ENCODE data around the gene ILRUN. TPM values are rescaled to one million over a fixed set of nuclear protein-coding genes. Genes with fewer than 3 reads are reported as not detected.

Gene ILRUN
- total and polyA plus RNA-seq, 2 donors (not counting 1 experiment from before 2014, with no cell fraction given) = 30.1 to 71.3 TPM

GRCh38 chr6:34671801-34672656 lies 24.5 kb downstream of the ILRUN start:
- H3K27ac ChIP-seq (ENCODE audit: low read length in 2 of 2) = peak overlapping the region; percentile 96 to 98
- 0% methylated on average over 1 of the region's 8 CpGs for WGBS (ENCODE audit: insufficient coverage)
- H3K36me3 ChIP-seq (replicated peaks in 1 of 2; ENCODE audit: control extremely low read depth in 1 of 2, control insufficient read depth in 1 of 2, extremely low read depth in 1 of 2, insufficient read depth in 2 of 2, low read length in 1 of 2) = no peaks in the 10 kb centered on the region
- CTCF ChIA-PET = interaction anchor here (0.7 to 1.4 kb wide), 6 partner anchors 14 to 647 kb away, joined by 3 to 5 read pairs (median 4); partner anchors contain the start of gene SNRPC
- no peaks in the 10 kb centered on the region for H3K27me3 ChIP-seq (replicated peaks in 1 of 4; ENCODE audit: control extremely low read depth in 1 of 4, control insufficient read depth in 3 of 4, insufficient read depth in 4 of 4, low read length in 3 of 4)
- peaks cover 60 to 69% of the 10 kb centered on the region in 2 donors for H3K4me1 ChIP-seq (ENCODE audit: control insufficient read depth in 2 of 2, insufficient read depth in 2 of 2, low read length in 2 of 2)
- TF ChIP-seq EZH2 (IDR thresholded peaks at IDR 0.05; ENCODE audit: borderline replicate concordance, insufficient read depth, low read depth, low read length, poor library complexity, severe bottlenecking) (no peak), CTCF (IDR thresholded peaks at IDR 0.05) (no peak)
- H2AFZ ChIP-seq (ENCODE audit: insufficient read depth, low read depth, low read length, poor library complexity, severe bottlenecking) = peak overlapping the region; percentile 46
- Mint-ChIP-seq H3K27ac (peak overlapping the region; percentile 98), H3K4me1 (peaks cover 71% of the 10 kb centered on the region), H3K4me3 (peak overlapping the region; percentile 88), H3K9me3 (ENCODE audit: insufficient read depth) (no peaks in the 10 kb centered on the region), H3K27me3 (no peaks in the 10 kb centered on the region)
- no peaks in the 10 kb centered on the region for H4K20me1 ChIP-seq (ENCODE audit: control insufficient read depth, insufficient read depth, low read length, poor library complexity, severe bottlenecking)
- peak overlapping the region; percentile 9 to 57 (median 39) for H3K4me3 ChIP-seq (ENCODE audit: control extremely low read depth in 1 of 5, extremely low read depth in 1 of 5, insufficient read depth in 1 of 5, low read depth in 2 of 5, low read length in 4 of 5)
- ATAC-seq (ENCODE audit: low read depth) (peak; percentile 94), DNase-seq (peak; percentile 90)
- H3K79me2 ChIP-seq (ENCODE audit: control insufficient read depth, insufficient read depth, low read length) = peaks cover 89% of the 10 kb centered on the region
- intact Hi-C loops (cut with micrococcal nuclease) = loop anchor here (1.0 to 10.0 kb wide), 6 partner anchors 10 to 435 kb away; partner anchors contain the start of genes HMGA1, NUDT3 and SNRPC
- POLR2A ChIA-PET = interaction anchor here (0.6 to 5.6 kb wide), 7 partner anchors 9 to 522 kb away, joined by 3 to 32 read pairs (median 3); partner anchors contain the start of gene ILRUN
- H3K9ac ChIP-seq (ENCODE audit: low read length) = peak overlapping the region; percentile 55
- H3K9me3 ChIP-seq (ENCODE audit: control extremely low read depth in 1 of 3, control insufficient read depth in 2 of 3, insufficient read depth in 1 of 3, low read length in 2 of 3) = no peaks in the 10 kb centered on the region
- peak overlapping the region; percentile 79 for H3K4me2 ChIP-seq (replicated peaks; ENCODE audit: low read depth, low read length, poor library complexity, severe bottlenecking)
